CD14-positive monocyte (primary cell): ENCODE measurements around the gene EPB41L4B. TPM values are rescaled to one million over a fixed set of nuclear protein-coding genes. Genes with fewer than 3 reads are reported as not detected.

Source experiments
- DNase-seq, 3 donors: peaks; one replicate each; pipeline ENCODE4 v3.0.0-alpha.2; 2011 to 2022
- H2AFZ ChIP-seq: 2 replicates; pipeline ENCODE4 v1.6.0; 2012; ENCODE audit warnings: mild to moderate bottlenecking, low read depth, low read length, inconsistent platforms; ENCODE audit not compliant: insufficient read depth, poor library complexity, severe bottlenecking
- H3K27ac ChIP-seq, 2 donors: 1 replicate in 1 of 2; 2 replicates in 1 of 2; pipeline ENCODE4 v1.5.1; 2012 to 2013; ENCODE audit warnings: low read length in 2 of 2, control low read depth in 1 of 2, inconsistent platforms in 1 of 2, low read depth in 1 of 2, mild to moderate bottlenecking in 1 of 2
- H3K27me3 ChIP-seq, 2 donors: one replicate each; pipeline versions ENCODE4 v1.6.0 to v1.6.1; 2011 to 2013; ENCODE audit warnings: low read length in 2 of 2; ENCODE audit not compliant: control insufficient read depth in 2 of 2, insufficient read depth in 2 of 2
- H3K36me3 ChIP-seq, 2 donors: replicated peaks in 1 of 2; 1 replicate in 1 of 2; 2 replicates in 1 of 2; pipeline versions ENCODE4 v1.5.1 to v1.6.1; 2012 to 2013; ENCODE audit warnings: low read length in 2 of 2, control low read depth in 1 of 2, inconsistent platforms in 1 of 2, mild to moderate bottlenecking in 1 of 2; ENCODE audit not compliant: insufficient read depth in 2 of 2, control insufficient read depth in 1 of 2
- H3K4me1 ChIP-seq, 2 donors: 1 replicate in 1 of 2; 2 replicates in 1 of 2; pipeline versions ENCODE4 v1.5.1 to v1.6.1; 2012 to 2013; ENCODE audit warnings: low read length in 2 of 2, control low read depth in 1 of 2, inconsistent platforms in 1 of 2, mild to moderate bottlenecking in 1 of 2, moderate library complexity in 1 of 2; ENCODE audit not compliant: insufficient read depth in 2 of 2, control insufficient read depth in 1 of 2
- H3K4me2 ChIP-seq: replicated peaks from 2 replicates; pipeline ENCODE3; 2012; ENCODE audit warnings: low read length, moderate library complexity, mild to moderate bottlenecking; ENCODE audit not compliant: poor library complexity, severe bottlenecking; ENCODE audit errors: extremely low read depth
- H3K4me3 ChIP-seq, 3 experiments: fragments of 200-600 bp in 1 of 3; sonication (generic) in 1 of 3; replicated peaks in 1 of 3; 1 replicate in 2 of 3; 2 replicates in 1 of 3; pipeline ENCODE4 v1.5.1; 2011 to 2013; ENCODE audit warnings: low read length in 3 of 3, mild to moderate bottlenecking in 3 of 3, control low read depth in 2 of 3, low read depth in 2 of 3, inconsistent platforms in 1 of 3, moderate library complexity in 1 of 3
- H3K79me2 ChIP-seq: 2 replicates; pipeline ENCODE4 v1.6.0; 2012; ENCODE audit warnings: mild to moderate bottlenecking, control low read depth, inconsistent platforms, low read length, moderate library complexity; ENCODE audit not compliant: insufficient read depth
- H3K9ac ChIP-seq: 2 replicates; pipeline ENCODE4 v1.6.0; 2017; ENCODE audit warnings: low read length, mild to moderate bottlenecking; ENCODE audit not compliant: insufficient read depth, poor library complexity, severe bottlenecking
- H3K9me3 ChIP-seq, 2 donors: replicated peaks in 1 of 2; 1 replicate in 1 of 2; 2 replicates in 1 of 2; pipeline versions ENCODE4 v1.5.1 to v1.6.1; 2012 to 2013; ENCODE audit warnings: low read length in 2 of 2, control low read depth in 1 of 2; ENCODE audit not compliant: control insufficient read depth in 1 of 2, insufficient read depth in 1 of 2
- H4K20me1 ChIP-seq: 2 replicates; pipeline ENCODE4 v1.6.0; 2012; ENCODE audit warnings: mild to moderate bottlenecking, low read length, control low read depth, moderate library complexity; ENCODE audit not compliant: insufficient read depth
- H3K27ac Mint-ChIP-seq, 7 donors: one replicate each; pipeline ENCODE4 v1.8.0; 2020; ENCODE audit warnings: mild to moderate bottlenecking in 7 of 7, mixed read lengths in 7 of 7, moderate library complexity in 6 of 7, inconsistent platforms in 2 of 7
- H3K27me3 Mint-ChIP-seq, 3 donors: one replicate each; pipeline ENCODE4 v1.8.0; 2021 to 2022; ENCODE audit warnings: low read depth in 3 of 3, mild to moderate bottlenecking in 3 of 3, mixed read lengths in 3 of 3, moderate library complexity in 3 of 3, inconsistent platforms in 1 of 3
- H3K36me3 Mint-ChIP-seq, 2 donors: one replicate each; pipeline ENCODE4 v1.8.0; 2020; ENCODE audit warnings: mixed read lengths in 2 of 2, inconsistent platforms in 1 of 2, mild to moderate bottlenecking in 1 of 2
- H3K4me1 Mint-ChIP-seq: one replicate; pipeline ENCODE4 v1.8.0; 2020; ENCODE audit warnings: mild to moderate bottlenecking, mixed read lengths
- H3K4me3 Mint-ChIP-seq, 2 donors: one replicate each; pipeline ENCODE4 v1.8.0; 2020; ENCODE audit warnings: mild to moderate bottlenecking in 2 of 2, mixed read lengths in 2 of 2, moderate library complexity in 1 of 2
- H3K9me3 Mint-ChIP-seq, 7 donors: one replicate each; pipeline ENCODE4 v1.8.0; 2020 to 2022; ENCODE audit warnings: mixed read lengths in 7 of 7, mild to moderate bottlenecking in 6 of 7, moderate library complexity in 6 of 7, inconsistent platforms in 2 of 7
- WGBS: methylation state at CpG from one replicate; pipeline ENCODE4 v1.1.5; 2013; ENCODE audit warnings: missing lambda C conversion rate; ENCODE audit not compliant: insufficient coverage; 5-methylcytosine and 5-hydroxymethylcytosine counted together
- intact Hi-C, 2 donors: fragments of 100-400 bp; cut with micrococcal nuclease; formaldehyde crosslinking; loops; one replicate each; pipeline versions ENCODE4 v1.15.0 to v1.15.1; 2023
- polyA plus RNA-seq, 3 donors: library from polyadenylated mRNA; depleted of rRNA in 1 of 3; unstranded in 2 of 3; stranded (reverse) in 1 of 3; fragments of 300-500 nt in 2 of 3; fragments of >200 nt in 1 of 3; fragmentation: Illumina TruSeq in 2 of 3; gene quantifications; 1 replicate in 2 of 3; 2 replicates in 1 of 3; pipeline ENCODE4 v1.2.3, GENCODE V29; 2012 to 2021
- TF ChIP-seq, protein P1 (sequence below): fragments of 200-600 bp; IDR thresholded peaks from one replicate; pipeline ENCODE4 v1.8.0; 2022; ENCODE audit warnings: antibody characterized with exemption, mild to moderate bottlenecking

The EPB41L4B gene
- polyA plus RNA-seq, 3 donors = not detected

DNA sequence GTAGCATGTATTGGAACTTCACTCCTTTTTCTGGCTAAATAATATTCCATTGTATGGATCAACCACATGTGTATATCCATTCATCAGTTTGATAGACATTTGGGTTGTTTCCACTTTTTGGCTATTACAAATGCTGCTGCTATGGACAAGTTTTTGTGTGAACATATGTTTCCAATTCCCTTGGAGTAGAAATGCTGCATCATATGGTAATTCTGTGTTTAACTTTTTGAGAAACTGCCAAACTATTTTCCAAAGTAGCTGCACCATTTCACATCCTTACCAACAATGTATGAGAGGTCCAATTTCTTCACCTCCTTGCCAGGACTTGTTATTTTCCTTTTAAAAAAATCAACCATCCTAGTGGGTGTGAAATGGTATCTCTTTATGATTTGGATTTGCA is 162.2 kb downstream of the EPB41L4B start:
- no peak for DNase-seq
- Histone ChIP-seq H4K20me1 (no peaks in the 10 kb centered on the region), H3K4me3 (no peak overlapping the region), H3K27ac (no peak overlapping the region), H3K4me2 (no peak overlapping the region), H3K9ac (no peak overlapping the region), H3K9me3 (peaks cover 4 to 6% of the 10 kb centered on the region in 2 donors), H3K4me1 (no peaks in the 10 kb centered on the region), H2AFZ (no peak overlapping the region), H3K79me2 (no peaks in the 10 kb centered on the region), H3K27me3 (peaks cover 10 to 13% of the 10 kb centered on the region in 2 donors), H3K36me3 (no peaks in the 10 kb centered on the region)
- H3K27me3 Mint-ChIP-seq = peaks cover 19 to 45% (median 27%) of the 10 kb centered on the region in 3 donors
- H3K36me3 Mint-ChIP-seq = no peaks in the 10 kb centered on the region
- peaks cover 3 to 10% (median 6%) of the 10 kb centered on the region in 7 donors for H3K9me3 Mint-ChIP-seq
- no peak overlapping the region for H3K27ac Mint-ChIP-seq
- intact Hi-C loops = no loop called here
- TF ChIP-seq, protein P1, sequence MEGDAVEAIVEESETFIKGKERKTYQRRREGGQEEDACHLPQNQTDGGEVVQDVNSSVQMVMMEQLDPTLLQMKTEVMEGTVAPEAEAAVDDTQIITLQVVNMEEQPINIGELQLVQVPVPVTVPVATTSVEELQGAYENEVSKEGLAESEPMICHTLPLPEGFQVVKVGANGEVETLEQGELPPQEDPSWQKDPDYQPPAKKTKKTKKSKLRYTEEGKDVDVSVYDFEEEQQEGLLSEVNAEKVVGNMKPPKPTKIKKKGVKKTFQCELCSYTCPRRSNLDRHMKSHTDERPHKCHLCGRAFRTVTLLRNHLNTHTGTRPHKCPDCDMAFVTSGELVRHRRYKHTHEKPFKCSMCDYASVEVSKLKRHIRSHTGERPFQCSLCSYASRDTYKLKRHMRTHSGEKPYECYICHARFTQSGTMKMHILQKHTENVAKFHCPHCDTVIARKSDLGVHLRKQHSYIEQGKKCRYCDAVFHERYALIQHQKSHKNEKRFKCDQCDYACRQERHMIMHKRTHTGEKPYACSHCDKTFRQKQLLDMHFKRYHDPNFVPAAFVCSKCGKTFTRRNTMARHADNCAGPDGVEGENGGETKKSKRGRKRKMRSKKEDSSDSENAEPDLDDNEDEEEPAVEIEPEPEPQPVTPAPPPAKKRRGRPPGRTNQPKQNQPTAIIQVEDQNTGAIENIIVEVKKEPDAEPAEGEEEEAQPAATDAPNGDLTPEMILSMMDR = no peak
- H3K4me3 Mint-ChIP-seq = no peak overlapping the region
- H3K4me1 Mint-ChIP-seq = no peaks in the 10 kb centered on the region

DNA sequence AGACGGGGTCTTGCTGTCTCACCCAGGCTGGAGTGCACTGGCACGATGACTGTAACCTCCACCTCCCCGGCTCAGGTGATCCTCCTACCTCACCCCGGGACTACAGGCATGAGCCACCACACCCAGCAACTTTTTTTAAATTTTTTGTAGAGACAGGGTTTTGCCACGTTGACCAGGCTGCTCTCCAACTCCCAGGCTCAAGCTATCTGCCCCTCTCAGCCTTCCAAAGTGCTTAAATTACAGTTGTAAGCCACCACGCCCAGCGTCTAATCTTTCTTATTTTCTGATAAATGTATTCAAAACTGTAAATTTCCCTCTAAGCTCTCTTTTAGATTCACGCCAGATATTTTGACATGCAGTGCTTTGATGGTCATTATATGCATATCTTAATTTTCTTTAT is 164.2 kb downstream of the EPB41L4B start:
- Histone ChIP-seq H3K9ac (no peak overlapping the region), H3K4me2 (no peak overlapping the region), H3K4me3 (no peak overlapping the region), H4K20me1 (no peaks in the 10 kb centered on the region), H2AFZ (no peak overlapping the region), H3K9me3 (peaks cover 12 to 16% of the 10 kb centered on the region in 2 donors), H3K27ac (no peak overlapping the region), H3K4me1 (no peaks in the 10 kb centered on the region), H3K79me2 (no peaks in the 10 kb centered on the region), H3K36me3 (no peaks in the 10 kb centered on the region), H3K27me3 (peaks cover 3 to 5% of the 10 kb centered on the region in 2 donors)
- Mint-ChIP-seq H3K27ac (no peak overlapping the region), H3K27me3 (peaks cover 18 to 37% (median 23%) of the 10 kb centered on the region in 3 donors), H3K9me3 (peaks cover 4 to 24% (median 21%) of the 10 kb centered on the region in 7 donors), H3K4me1 (no peaks in the 10 kb centered on the region), H3K36me3 (no peaks in the 10 kb centered on the region), H3K4me3 (no peak overlapping the region)
- WGBS = 75% methylated on average over 1 of the region's 8 CpGs
- no peak for DNase-seq
- TF ChIP-seq, protein P1 = no peak
- intact Hi-C loops = no loop called here
